Measurements from ENCODE around the gene REPIN1.

DNA sequence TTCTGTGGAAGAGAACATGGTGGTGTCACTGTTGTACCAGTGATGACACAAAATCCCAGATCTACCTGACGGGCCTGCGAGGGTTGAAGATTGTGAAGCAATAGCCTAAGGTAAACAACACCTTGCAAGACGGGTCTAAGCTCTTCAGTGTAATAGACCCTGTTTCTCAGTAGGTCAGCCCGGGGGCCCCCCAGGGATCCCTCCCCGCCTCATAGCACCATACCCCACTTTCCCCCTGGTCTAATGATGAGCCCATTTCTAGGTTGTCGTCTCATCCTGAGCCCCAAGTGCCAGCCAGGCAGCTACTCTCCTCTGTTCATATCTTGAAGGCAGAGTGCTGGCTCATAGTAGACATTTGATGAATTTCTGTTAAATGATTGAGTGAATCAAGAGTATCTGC, 42.7 kb upstream of the REPIN1 start:
- TF ChIP-seq, protein P1, sequence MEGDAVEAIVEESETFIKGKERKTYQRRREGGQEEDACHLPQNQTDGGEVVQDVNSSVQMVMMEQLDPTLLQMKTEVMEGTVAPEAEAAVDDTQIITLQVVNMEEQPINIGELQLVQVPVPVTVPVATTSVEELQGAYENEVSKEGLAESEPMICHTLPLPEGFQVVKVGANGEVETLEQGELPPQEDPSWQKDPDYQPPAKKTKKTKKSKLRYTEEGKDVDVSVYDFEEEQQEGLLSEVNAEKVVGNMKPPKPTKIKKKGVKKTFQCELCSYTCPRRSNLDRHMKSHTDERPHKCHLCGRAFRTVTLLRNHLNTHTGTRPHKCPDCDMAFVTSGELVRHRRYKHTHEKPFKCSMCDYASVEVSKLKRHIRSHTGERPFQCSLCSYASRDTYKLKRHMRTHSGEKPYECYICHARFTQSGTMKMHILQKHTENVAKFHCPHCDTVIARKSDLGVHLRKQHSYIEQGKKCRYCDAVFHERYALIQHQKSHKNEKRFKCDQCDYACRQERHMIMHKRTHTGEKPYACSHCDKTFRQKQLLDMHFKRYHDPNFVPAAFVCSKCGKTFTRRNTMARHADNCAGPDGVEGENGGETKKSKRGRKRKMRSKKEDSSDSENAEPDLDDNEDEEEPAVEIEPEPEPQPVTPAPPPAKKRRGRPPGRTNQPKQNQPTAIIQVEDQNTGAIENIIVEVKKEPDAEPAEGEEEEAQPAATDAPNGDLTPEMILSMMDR (IDR thresholded peaks at IDR 0.05; ENCODE audit: poor library complexity): no peak
- no peak for TF ChIP-seq EZH2 (IDR thresholded peaks at IDR 0.05; ENCODE audit: borderline replicate concordance)
- no peak for TF ChIP-seq EZH2phosphoT487 (IDR thresholded peaks at IDR 0.05; ENCODE audit: low read depth, severe bottlenecking, unreplicated experiment)
